GM19397 (cell line): ENCODE data around the gene RAB44.

Experiments
- ATAC-seq: cut with Tn5 transposase; IDR thresholded peaks from one replicate; pipeline ENCODE4 v1.9.1; 2021; ENCODE audit warnings: mild to moderate bottlenecking, moderate library complexity; ENCODE audit not compliant: unreplicated experiment

The RAB44 gene

DNA sequence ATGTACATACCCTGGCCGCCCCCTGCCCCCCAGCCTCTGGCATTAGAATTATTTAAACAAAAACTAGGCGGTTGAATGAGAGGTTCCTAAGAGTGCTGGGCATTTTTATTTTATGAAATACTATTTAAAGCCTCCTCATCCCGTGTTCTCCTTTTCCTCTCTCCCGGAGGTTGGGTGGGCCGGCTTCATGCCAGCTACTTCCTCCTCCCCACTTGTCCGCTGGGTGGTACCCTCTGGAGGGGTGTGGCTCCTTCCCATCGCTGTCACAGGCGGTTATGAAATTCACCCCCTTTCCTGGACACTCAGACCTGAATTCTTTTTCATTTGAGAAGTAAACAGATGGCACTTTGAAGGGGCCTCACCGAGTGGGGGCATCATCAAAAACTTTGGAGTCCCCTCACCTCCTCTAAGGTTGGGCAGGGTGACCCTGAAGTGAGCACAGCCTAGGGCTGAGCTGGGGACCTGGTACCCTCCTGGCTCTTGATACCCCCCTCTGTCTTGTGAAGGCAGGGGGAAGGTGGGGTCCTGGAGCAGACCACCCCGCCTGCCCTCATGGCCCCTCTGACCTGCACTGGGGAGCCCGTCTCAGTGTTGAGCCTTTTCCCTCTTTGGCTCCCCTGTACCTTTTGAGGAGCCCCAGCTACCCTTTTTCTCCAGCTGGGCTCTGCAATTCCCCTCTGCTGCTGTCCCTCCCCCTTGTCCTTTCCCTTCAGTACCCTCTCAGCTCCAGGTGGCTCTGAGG, 11.5 kb upstream of the RAB44 start:
- no peak for ATAC-seq

- ATAC-seq, result no peak
Observed at GRCh38 chr6:36686668-36687513, 10.7 kb upstream of the RAB44 start.

DNA sequence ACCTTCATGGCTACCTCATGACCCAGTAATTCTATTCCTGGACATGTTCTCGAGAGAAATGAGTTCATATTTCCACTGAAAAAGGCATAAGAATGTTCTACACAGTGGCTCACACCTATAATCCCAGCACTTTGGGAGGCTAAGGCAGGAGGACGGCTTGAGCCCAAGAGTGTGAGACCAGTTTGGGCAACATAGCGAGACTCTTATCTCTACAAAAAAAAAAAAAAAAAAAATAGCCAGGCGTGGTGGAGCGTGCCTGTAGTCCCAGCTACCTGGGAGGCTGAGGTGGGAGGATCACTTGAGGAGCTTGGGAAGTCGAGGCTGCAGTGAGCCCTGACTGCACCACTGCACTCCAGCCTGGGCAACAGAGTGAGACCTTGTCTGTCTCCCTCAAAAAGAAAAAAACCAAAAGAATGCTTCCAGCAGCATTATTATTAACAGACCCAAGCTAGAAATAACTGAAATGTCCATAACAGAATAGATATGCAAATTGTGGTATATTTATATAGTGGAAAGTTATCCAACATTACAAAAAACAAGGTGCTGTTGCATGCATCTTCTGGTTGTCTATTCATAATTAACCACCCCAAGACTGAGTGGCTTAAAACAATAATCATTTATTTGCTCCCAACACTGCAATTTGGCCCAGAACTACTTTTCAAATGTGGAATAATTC, 9.4 kb upstream of the RAB44 start:
- no peak for ATAC-seq

DNA sequence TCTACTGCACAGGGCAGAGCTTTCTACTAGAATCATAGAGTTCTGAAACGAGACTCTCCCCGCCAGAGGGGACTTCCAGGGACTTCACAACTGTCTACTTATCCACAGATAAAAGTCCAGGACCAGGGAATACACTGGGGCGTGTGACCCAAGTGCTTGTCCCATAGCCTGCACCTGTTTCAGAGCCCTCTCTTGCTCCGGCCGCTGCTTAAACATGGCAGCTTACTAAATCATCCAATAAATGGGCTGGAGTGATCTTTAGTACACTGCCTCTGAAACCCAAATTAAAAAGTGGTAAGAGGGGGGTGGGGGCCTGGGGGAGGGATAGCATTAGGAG, 8.9 kb upstream of the RAB44 start:
- no peak for ATAC-seq

GRCh38 chr6:36691011-36691410, 6.6 kb upstream of the RAB44 start:
- ATAC-seq, result no peak

- no peak for ATAC-seq
Observed at GRCh38 chr6:36691612-36692011, 6.0 kb upstream of the RAB44 start.

- peak; percentile 75 for ATAC-seq
Observed at GRCh38 chr6:36692220-36692619, 5.4 kb upstream of the RAB44 start.

GRCh38 chr6:36692861-36693702, 4.5 kb upstream of the RAB44 start:
- no peak for ATAC-seq

DNA sequence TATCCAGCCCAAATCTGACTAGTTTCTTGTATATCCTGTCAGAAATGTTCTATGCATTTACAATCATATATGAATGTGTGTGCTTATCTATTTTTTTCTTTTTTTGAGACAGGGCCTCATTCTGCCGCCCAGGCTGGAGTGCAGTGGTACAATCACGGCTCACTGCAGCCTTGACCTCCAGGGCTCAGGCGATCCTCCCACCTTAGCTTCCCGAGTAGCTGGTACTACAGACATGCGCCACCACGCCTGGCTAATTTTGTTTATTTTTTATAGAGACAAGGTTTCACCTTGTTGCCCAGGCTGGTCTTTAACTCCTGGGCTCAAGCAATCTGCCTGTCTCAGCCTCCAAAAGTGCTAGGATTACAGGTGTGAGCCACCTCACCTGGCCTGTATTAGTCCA, 3.0 kb upstream of the RAB44 start:
- ATAC-seq, result no peak

GRCh38 chr6:36695414-36695813, 2.2 kb upstream of the RAB44 start:
- no peak for ATAC-seq

DNA sequence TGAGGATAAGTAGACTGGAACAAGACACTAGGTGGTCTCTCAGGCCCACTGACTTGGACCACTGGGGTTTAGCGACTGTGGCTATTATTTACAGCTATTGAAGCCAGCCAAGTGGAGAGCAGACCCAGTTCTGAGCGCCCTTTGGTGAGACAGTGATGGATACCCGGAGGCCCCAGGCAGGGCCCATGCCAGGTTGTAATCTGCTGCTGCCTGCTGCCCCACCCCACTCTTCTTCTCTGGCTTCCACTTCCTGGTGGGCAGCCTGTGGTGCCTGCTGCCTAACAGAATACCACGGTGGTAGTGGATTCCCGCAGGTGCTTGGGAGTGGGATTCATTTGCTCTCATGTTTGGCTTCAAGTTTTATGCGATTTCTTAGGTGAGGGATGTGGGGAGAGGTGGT, 570 bp downstream of the RAB44 start:
- no peak for ATAC-seq

DNA sequence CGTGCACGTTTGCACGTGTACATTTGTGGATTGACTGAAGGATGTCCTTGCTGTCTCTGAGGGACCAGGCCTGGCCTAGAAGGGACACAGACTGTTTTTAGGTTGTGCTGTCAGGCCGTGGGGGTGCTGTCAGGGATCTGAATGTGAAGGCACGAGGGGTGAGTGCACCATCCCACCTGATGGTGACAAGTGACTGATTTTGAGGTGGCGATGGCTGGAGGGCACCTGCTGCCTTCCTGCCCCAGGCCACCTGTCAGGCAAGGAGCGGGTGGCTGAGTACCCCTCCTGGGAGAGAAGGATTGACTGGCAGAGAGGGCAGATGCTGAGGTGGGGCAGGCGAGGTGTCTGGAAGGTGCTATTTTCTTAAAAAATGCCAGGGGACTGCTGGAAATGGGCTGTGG, 1.2 kb downstream of the RAB44 start:
- no peak for ATAC-seq

GRCh38 chr6:36699348-36699747, 1.7 kb downstream of the RAB44 start:
- no peak for ATAC-seq

DNA sequence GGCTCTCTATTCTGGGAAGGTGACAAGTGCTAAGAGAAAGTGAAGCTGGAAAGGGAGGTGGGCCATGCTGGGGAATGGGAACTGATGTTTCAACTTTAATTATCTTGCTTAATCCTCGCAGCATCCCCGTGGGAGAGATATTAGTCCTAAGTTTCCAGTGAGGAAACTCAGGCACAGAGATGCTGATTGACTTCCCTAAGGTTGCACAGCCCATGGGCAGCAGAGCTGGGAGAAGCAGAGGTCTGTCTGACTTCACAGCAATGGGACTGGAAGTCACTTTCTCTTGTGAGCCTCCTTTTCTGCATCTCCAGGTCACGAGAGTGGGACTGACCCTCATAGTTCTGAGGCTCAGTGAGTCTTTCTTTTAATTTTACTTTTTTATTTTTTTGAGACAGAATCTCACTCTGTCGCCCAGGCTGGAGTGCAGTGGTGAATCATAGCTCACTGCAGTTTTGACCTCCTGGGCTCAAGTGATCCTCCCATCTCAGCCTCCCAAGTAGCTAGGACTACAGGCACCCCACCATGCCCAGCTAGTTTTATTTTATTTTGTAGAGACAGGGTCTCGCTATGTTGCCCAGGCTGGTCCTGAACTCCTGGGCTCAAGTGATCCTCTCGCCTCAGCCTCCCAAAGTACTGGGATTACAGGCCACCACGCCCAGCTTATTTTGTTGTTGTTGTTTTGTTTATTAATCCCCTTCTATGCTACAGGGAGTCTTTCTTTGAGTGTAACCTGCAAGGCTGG, 2.6 kb downstream of the RAB44 start:
- ATAC-seq, result no peak

GRCh38 chr6:36700831-36701230, 3.2 kb downstream of the RAB44 start:
- ATAC-seq, result no peak

DNA sequence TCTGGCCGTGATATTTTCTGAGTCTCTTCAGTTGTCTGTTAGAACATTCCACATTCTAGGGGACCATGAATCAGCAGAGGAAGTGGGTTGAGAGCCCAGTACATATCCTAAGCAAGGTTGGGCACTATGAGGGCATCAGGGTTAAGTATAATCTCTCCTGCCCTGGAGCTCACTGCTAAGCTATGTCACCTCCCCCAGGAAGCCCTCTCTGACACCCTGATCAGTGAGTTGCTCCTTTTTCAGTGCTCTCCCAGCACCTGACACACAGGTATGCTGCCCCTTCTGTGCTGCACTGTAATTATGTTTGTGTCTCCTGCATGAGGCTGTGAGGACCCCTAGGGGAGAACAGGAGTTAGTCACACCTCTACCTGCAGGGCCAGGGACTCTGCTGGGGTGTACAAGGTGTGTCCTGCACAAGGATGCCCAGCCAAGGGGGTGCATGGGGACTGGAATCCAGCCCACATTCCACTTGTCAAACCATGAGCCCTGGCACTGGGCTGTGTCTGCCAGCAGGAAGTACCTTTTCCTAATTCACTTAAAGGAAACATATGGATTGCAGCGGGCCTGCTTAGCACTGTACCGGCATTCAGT, 3.9 kb downstream of the RAB44 start:
- no peak for ATAC-seq

DNA sequence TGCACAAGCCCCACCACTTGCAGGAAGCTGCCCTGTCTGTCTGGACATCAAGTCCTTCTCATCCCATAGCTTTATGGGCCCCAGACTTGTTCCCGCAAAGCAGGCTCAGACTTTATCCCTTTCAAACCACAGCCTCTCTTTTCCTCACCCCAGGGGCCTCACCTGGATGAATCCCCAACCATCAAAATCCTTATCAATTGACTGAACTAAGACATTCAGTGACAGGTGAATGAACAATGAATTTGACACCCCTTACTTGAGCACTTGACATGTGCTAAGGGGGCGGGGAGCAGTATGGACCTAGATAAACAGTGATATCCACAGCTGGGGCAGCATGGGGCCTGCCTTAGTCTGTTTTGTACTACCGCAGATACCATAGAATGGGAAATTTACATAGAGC, 5.0 kb downstream of the RAB44 start:
- ATAC-seq, result no peak

- ATAC-seq, result no peak
Observed at GRCh38 chr6:36703081-36703606, 5.5 kb downstream of the RAB44 start.

DNA sequence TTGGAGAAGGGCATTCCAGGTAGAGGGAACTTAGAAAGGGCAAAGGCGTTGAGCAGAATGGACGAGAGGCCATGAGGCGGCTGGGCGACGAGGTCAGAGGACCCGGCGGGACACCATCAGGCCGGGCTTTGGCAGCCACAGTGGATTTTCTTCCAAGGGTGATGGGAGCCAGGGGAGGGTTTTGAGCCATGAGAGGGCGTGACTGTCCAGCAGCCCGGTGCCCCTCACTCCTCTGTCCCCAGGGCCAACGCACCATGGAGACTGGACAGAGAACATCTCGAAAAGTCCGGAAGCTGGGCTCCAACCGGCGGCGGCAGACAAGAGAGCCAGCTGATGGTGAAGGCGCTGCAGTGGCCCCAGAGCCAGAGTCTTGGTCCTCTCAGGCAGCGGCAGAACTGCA, 6.4 kb downstream of the RAB44 start:
- ATAC-seq, result no peak
